Measurements from ENCODE around the gene P2RX3.

- peak in 2 of 6 experiments; percentile 2 to 16 for TF ChIP-seq CTCF (IDR thresholded peaks at IDR 0.05)
- TF ChIP-seq POLR2A (IDR thresholded peaks at IDR 0.05) = no peak
Observed at GRCh38 chr11:57323167-57323854, 14.8 kb upstream of the P2RX3 start.
